Nucleus accumbens (tissue), 56 donors: Measurements from ENCODE around the gene ADGRL2.
"Not testable (repeated sequence)": the region's sequence is repeated elsewhere in the genome, so short reads cannot be mapped to it uniquely, and the experiment has no call there.

Experiments
- DNase-seq, 56 donors: peaks; one replicate each; lab custom pipeline; 2025; lab: John Stamatoyannopoulos, UW

The ADGRL2 gene

DNA sequence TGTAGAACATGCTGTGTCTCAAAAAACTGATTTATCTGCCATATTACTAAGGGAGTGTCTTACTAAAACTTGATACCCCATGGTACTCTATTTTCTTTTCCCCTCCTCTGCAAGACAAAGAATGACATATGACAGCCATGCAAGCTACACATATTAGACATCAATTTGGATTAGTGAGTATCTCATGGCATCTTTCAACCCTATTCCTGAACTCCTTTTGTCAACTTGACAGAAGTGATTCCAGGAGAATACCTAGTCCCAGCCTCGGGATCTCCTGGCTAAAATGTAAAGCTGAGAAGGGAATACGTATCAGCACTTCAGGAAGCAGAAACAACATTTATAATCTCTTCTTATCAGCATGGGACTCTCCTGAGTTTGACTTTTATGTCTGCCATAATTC is 43.7 kb downstream of the ADGRL2 start:
- no peak for DNase-seq

DNA sequence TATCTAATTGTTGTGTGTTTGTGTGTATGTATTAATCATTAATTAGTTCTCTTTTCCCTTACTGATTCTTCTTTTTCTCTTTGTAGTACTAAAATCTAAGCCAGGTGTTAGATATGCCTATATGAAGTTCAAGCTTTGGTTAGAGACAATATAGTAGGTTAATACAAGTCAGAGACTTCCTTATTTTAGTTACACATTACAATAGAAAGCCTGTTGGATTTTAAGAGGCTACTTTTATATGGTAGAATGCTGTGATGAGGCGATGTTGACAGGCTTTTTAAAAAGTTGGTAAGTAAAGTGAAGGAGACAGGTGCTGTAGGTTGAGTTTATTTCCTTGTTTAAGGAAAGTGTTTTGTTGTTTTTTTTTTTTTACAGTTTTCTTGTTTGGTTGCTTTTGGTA is 45.9 kb downstream of the ADGRL2 start:
- no peak for DNase-seq

GRCh38 chr1:81847063-81847462 is 46.3 kb downstream of the ADGRL2 start:
- no peak for DNase-seq

GRCh38 chr1:81848880-81849682 is 48.3 kb downstream of the ADGRL2 start:
- no peak for DNase-seq

DNA sequence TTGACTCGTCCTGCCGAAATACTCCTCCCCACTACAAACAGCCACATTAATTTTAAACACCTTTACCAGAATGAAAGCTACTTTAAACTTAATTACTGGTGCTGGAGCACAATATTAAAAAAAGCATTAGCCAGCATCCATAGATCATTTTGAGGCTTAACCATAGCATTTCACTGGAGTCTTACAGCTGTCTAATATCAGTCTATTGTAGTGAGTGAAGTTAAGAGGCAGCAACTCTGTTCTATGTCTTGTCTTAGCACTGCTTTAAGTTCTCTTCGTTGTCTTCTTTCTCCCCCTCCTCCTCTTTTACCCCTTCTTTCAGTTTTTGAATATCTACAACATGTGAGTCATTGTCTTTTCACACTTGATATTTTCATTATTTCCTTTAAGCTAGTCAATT is 49.3 kb downstream of the ADGRL2 start:
- DNase-seq, result no peak

- DNase-seq, result no peak
These were observed 49.8 kb downstream of the ADGRL2 start for GRCh38 chr1:81850495-81850894.

GRCh38 chr1:81851217-81851616 is 50.5 kb downstream of the ADGRL2 start:
- DNase-seq, result no peak

- no peak for DNase-seq
These were observed 52.2 kb downstream of the ADGRL2 start for GRCh38 chr1:81852961-81853360.

DNA sequence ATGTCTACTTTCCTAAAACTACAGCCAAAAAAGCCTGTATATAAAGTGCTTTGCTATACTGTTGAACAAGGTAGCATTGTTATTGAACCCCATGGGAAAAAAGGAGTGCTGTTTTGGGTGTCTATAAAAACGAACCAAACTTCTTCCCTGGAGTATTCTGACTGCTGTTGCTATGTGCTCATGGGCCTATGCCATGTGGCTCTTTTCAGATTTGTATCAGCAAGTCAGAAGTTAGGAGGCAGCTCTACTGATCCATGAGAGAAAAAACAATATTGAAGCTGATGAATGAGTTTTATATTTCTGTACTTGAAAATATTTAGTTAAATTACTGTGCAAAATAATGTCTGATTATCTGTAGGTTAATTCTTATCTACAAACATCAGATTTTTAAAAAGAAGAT is 66.5 kb downstream of the ADGRL2 start:
- DNase-seq, result no peak

DNA sequence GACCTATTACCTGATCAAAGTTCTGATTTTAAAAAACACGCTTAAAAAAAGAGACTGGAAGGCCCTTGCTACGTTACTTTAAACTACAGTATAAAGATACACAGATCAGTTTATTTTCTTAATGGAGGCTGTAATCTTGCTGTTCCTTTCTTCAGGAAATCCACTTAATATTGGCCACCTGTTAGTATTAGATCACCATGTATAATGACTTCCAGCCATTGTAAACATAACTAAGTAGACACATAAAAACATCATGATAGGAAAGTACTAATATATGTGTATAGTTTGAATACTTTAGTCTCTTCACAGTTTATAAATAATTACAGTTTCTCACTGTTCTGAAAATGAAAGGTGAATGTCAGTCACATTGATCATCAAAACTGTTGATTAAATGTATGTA is 68.6 kb downstream of the ADGRL2 start:
- no peak for DNase-seq

GRCh38 chr1:81871091-81871490 is 70.4 kb downstream of the ADGRL2 start:
- not testable (repeated sequence) for DNase-seq

GRCh38 chr1:81873946-81874345 is 73.2 kb downstream of the ADGRL2 start:
- no peak for DNase-seq

- DNase-seq, result no peak
These were observed 73.7 kb downstream of the ADGRL2 start for GRCh38 chr1:81874461-81874860.

- no peak for DNase-seq
These were observed 74.2 kb downstream of the ADGRL2 start for GRCh38 chr1:81874940-81875339.

DNA sequence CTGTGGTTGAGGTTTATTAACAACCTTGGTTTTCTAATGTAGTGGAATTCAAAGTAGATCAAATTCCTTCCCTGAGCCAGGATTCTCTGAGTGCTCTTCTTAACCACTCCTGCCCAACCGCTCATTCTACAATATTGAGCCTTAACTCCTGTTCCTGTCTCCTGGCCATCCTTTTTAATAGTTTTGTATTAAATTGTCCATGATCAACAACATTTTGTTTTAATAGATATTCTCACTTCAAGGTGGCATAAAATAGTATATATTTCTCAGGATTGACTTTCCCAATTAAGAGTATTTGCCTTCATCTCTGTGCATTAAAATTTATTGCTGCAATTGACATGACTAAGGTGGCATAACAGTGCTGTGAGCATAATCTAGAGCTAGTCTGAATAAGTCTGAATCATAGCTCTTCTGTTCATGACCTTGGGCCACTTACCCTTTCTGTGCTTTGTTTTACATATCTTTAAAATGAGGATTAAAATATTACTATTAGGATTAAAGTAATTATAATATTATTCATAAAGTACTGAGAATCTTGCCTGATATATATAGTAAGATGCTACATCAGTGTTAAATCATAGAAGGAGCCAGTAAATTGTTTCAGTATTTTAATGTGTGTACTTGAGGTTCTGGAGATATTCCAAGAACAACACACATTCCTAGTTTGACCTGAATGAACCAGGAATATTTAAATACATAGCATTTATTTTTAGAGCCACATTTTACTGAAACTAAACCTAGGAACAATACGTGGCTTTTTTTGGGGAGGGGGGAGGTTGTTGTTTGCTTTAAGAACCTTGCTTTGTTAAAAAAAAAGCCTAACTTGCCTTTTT is 76.4 kb downstream of the ADGRL2 start:
- no peak for DNase-seq

DNA sequence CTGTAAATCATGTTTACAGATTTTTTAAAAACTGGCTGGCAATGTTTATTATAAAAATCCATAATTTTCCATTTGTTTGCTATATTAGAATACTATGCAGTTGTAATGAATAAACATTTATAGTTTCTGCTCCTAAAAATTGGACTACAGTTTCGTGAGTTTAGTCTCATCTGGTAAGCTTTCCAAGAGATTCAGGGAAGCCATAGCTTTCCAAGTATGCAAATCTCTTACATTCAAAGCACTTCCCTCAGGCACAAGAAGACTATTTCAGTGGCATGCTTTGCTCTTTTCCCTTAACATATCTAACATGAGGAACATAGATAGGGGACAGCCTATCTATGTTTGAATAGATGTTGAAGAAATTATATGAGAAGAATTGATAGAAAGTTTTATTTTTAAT is 77.2 kb downstream of the ADGRL2 start:
- DNase-seq, result no peak

DNA sequence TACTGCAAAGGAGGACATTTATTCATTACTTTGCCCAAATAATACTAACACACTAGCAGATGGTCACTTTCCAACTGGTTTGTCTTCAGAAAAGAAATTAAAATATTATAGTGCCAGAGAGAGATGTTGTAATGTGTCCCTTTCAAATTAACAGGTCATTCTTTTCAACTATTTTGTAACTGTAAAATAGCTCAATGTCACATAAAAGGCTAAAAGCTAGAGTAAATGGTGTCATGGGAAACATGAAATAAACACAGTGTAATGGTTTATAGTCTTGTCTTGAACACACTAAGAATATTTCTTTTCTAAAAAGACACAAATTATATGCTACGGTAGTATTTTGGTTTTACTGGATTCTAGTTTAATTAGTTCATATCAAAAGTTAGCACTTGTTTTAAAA is 77.8 kb downstream of the ADGRL2 start:
- DNase-seq, result no peak

DNA sequence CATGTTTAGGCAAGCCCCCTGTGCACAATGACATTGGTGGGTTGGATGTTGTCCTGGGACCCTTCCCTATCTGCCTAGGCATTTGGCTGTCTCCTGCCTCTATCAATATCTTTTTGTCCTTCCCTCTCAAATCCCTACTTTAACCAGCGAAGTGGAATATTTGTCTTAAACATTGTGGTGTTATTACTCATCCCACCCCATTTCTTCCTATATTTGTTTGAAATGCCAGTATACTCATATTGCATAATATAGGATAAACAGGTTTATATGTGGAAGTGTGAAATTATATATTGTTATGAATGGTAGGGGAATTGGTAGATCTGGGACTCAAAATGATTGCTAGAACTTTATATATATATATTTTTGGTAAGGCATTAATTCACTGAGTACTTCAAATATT is 80.0 kb downstream of the ADGRL2 start:
- DNase-seq, result no peak

DNA sequence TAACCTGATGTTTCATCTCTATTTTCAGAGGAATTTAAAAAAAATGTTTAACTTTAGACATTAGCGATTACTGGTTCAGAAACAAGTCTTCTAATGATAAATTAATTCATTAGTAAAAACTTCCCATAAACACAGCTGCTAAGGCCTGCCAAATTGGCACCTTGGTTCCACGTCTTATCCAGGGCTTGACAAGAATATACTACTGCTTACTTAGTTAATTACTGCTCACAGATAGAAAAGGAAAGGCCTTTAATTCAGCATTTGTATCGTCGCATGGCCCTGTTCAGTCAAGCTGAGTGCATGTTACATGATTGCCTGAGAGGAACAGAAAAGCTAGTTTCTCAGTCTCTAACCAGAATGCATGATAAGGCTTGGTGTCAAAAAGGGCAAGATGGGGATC is 84.6 kb downstream of the ADGRL2 start:
- no peak for DNase-seq

DNA sequence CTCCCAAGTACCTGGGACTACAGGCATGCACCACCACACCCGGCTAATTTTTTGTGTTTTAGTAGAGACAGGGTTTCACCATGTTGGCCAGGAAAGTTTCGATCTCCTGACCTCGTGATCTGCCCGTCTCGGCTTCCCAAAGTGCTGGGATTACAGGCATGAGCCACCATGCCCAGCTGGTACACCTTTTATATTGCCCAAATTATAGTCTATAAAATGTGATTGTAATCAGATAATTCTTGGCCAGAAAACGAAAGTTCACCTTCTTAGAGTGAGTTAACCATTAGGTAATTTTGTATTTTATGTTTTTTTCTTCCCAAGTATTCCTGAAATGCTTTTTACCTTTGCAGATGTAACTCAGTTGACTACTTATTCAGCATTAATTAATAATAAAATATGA is 85.6 kb downstream of the ADGRL2 start:
- DNase-seq, result not testable (repeated sequence)

GRCh38 chr1:81887421-81888144 is 86.8 kb downstream of the ADGRL2 start:
- DNase-seq, result no peak
